Measurements from ENCODE around the gene GOLGA6L26. TPM values are rescaled to one million over a fixed set of nuclear protein-coding genes. Genes with fewer than 3 reads are reported as not detected.
"Not testable (repeated sequence)": the region's sequence is repeated elsewhere in the genome, so short reads cannot be mapped to it uniquely, and the experiment has no call there.

The GOLGA6L26 gene
- total RNA-seq, 2 donors from 2014 or later, result not detected

DNA sequence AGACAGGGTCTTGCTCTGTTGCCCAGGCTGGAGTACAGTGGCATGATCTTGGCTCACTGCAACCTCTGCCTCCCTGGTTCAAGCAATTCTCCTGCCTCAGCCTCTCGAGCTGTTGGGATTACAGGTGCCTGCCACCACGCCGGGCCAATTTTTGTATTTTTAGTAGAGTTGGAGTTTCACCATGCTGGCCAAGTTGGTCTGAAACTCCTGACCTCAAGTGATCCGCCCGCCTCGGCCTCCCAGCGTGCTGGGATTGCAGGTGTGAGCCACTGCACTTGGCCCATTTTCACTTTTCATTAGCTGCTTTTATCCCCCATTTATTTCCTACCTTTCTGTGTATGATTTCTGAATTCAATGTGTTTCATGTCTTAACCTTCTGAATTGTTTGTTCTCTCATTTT, 28.1 kb downstream of the GOLGA6L26 start:
- ATAC-seq; H3K9me3 ChIP-seq (ENCODE audit: control insufficient read depth, low read length, poor library complexity, severe bottlenecking); H3K27me3 Mint-ChIP-seq; H3K36me3 Mint-ChIP-seq (ENCODE audit: low read depth); DNase-seq: not testable (repeated sequence)
- peaks cover 17% of the 10 kb centered on the region for H3K4me1 Mint-ChIP-seq
- peak overlapping the region; percentile 24 for H3K27ac Mint-ChIP-seq
- peak overlapping the region; percentile 50 for H3K4me3 Mint-ChIP-seq

DNA sequence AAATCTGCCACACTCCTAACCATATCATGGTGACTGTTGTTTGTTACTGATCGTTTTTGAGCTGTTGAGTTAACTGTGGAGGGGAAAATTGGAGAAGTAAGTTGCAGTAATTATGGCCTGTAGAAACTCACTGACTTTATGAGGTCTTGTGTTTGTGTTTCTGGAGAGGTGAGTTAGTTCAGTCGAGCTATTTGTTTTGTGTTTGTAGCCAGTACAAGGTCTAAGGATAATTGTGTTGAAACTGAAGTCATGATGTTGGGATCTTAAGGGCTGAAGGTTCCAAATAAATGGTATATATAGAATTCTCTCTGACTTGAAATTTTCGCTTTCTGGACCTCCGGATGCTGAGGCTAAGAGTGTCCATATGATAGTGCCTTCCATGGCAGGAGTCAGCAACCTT, 29.2 kb downstream of the GOLGA6L26 start:
- H3K36me3 Mint-ChIP-seq (ENCODE audit: low read depth); DNase-seq; H3K9me3 ChIP-seq (ENCODE audit: control insufficient read depth, low read length, poor library complexity, severe bottlenecking); ATAC-seq; H3K27me3 Mint-ChIP-seq: not testable (repeated sequence)
- peak overlapping the region; percentile 94 for H3K4me3 Mint-ChIP-seq
- H3K4me1 Mint-ChIP-seq, result peaks cover 17% of the 10 kb centered on the region
- H3K27ac Mint-ChIP-seq, result peak overlapping the region; percentile 88

DNA sequence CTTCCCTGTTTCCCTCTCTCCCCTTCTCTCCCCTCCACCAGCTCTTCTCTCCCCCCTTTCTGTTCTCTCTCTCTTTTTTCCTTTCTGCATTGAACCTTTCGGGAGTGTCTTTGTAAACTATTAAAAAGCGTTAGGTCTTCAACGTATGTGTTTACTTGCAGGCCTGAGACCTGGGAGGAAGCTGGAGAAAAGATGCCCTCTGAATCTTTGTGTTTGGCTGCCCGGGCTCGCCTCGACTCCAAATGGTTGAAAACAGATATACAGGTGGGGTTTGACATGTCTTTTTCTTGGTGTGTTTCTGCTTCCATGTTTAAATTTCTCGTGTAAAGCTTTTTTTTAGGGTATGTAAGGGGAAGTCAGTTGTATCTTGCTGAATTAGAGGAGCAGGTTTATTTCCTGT, 29.7 kb downstream of the GOLGA6L26 start:
- H3K4me3 Mint-ChIP-seq, result peak overlapping the region; percentile 94
- peak overlapping the region; percentile 88 for H3K27ac Mint-ChIP-seq
- not testable (repeated sequence) for H3K27me3 Mint-ChIP-seq; ATAC-seq; H3K9me3 ChIP-seq (ENCODE audit: control insufficient read depth, low read length, poor library complexity, severe bottlenecking); DNase-seq; H3K36me3 Mint-ChIP-seq (ENCODE audit: low read depth)
- peaks cover 17% of the 10 kb centered on the region for H3K4me1 Mint-ChIP-seq

DNA sequence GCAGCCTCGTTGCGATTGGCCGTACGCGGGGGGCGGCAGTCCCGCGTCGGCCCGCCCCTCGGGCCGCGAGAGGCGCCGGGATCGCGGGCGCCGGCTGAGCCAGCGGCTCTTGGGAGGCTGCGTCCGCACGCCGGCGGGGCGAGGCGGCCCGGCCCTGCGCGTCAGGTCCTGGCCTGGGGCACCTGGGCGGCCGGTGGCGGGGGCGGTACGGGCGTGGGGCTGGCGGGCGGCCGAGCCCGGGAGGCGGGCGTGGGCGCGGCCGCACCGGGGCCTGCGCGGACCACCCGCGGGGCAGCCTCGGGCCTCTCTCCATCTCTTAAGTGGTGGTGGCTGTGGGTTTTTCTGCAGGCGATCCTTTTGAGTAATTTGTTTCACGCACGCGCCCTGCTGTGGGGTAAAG, 30.3 kb downstream of the GOLGA6L26 start:
- ATAC-seq, result not testable (repeated sequence)
- Mint-ChIP-seq H3K4me3 (peak overlapping the region; percentile 94), H3K4me1 (peaks cover 17% of the 10 kb centered on the region)

DNA sequence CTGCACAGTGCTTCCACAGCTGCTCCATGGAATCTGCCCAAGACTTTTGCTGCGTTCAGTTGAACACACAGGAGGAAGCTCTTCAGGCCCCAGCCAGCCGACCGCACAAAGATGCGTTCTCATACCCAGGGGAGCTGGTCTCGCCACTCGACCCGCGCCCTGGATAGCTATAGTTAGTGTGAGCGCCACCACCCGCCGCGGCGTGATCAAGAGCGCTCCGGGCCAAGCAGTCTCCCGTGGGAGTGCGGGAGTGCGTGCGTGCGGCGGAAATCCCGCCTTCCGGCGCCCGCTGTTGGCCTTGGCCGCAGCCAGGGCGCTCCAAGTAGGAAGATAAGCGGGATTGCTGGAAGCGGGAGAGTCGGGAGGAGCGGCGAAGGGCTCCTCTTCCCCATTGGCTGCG, 30.8 kb downstream of the GOLGA6L26 start:
- not testable (repeated sequence) for H3K27ac Mint-ChIP-seq; H3K36me3 Mint-ChIP-seq (ENCODE audit: low read depth); H3K9me3 ChIP-seq (ENCODE audit: control insufficient read depth, low read length, poor library complexity, severe bottlenecking); DNase-seq; H3K4me3 Mint-ChIP-seq; H3K27me3 Mint-ChIP-seq
- H3K4me1 Mint-ChIP-seq, result peaks cover 17% of the 10 kb centered on the region
- peak; percentile 59 for ATAC-seq

More for the DNA sequence above, 30.3 kb downstream of the GOLGA6L26 start:
- H3K36me3 Mint-ChIP-seq (ENCODE audit: low read depth); H3K9me3 ChIP-seq (ENCODE audit: control insufficient read depth, low read length, poor library complexity, severe bottlenecking); H3K27me3 Mint-ChIP-seq: not testable (repeated sequence)
- peak in 2 of 3 donors; percentile 16 to 32 for DNase-seq
- H3K27ac Mint-ChIP-seq, result peak overlapping the region; percentile 88

Other genes with a start within 250 kb of the GOLGA6L26 start
- not detected for gene GOLGA6L1, start 197.4 kb downstream of the GOLGA6L26 start, total RNA-seq
- under 1 TPM; 0.07 to 0.21 TPM for gene GOLGA8S, start 20.6 kb upstream of the GOLGA6L26 start, total RNA-seq
- gene GOLGA6L2, start 113.0 kb upstream of the GOLGA6L26 start, total RNA-seq, result not detected
- under 1 TPM; 0.55 to 0.86 TPM for gene MKRN3, start 231.5 kb upstream of the GOLGA6L26 start, total RNA-seq